ENCODE data around the gene FAM177B.
A peak's percentile ranks its signal among the peaks of the same experiment; 100 is the strongest.

FAM177B gene

DNA sequence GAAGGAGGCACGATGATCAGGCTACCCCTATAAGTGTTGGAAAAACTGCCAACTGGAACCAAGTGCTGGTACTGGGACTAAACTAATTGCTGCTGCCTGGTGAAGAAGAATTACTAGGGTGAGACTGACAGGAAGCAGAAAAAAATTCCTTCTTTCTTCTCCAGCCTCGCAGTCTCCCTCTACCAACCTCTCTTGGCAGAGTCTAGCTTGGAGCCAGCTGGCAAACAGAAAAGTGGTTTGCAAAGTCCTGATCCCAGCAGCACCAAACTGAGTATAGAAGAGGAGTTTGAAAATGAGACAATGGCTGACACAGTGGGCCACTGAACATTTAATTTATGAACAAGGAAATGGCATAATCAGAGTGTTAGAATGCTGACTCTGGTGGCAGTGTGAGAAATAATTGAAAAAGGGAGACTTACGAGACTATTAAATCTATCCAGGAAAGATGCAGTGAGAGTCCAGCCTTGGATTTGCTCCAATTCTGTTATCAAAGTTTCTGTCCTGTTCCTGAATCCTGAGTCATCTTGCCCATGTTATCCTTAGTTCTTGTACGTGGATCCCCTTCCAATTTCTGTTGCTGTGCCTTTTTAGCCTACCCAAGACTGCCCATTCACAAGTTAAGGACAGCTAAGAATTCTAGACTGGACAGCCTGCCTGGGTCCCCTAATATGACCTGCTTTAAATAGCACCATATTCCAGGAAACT, 54.2 kb downstream of the FAM177B start:
- peak; percentile 31; the same call in 2 of the 3 replicates for ATAC-seq
- TF ChIP-seq ZFP30 (CRISPR knock-in tag; IDR thresholded peaks at IDR 0.05), result no peak
- TF ChIP-seq, protein P1, sequence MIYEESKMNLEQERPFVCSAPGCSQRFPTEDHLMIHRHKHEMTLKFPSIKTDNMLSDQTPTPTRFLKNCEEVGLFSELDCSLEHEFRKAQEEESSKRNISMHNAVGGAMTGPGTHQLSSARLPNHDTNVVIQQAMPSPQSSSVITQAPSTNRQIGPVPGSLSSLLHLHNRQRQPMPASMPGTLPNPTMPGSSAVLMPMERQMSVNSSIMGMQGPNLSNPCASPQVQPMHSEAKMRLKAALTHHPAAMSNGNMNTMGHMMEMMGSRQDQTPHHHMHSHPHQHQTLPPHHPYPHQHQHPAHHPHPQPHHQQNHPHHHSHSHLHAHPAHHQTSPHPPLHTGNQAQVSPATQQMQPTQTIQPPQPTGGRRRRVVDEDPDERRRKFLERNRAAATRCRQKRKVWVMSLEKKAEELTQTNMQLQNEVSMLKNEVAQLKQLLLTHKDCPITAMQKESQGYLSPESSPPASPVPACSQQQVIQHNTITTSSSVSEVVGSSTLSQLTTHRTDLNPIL (CRISPR knock-in tag; IDR thresholded peaks at IDR 0.05; ENCODE audit: low read depth), result no peak
- TF ChIP-seq, protein P2, sequence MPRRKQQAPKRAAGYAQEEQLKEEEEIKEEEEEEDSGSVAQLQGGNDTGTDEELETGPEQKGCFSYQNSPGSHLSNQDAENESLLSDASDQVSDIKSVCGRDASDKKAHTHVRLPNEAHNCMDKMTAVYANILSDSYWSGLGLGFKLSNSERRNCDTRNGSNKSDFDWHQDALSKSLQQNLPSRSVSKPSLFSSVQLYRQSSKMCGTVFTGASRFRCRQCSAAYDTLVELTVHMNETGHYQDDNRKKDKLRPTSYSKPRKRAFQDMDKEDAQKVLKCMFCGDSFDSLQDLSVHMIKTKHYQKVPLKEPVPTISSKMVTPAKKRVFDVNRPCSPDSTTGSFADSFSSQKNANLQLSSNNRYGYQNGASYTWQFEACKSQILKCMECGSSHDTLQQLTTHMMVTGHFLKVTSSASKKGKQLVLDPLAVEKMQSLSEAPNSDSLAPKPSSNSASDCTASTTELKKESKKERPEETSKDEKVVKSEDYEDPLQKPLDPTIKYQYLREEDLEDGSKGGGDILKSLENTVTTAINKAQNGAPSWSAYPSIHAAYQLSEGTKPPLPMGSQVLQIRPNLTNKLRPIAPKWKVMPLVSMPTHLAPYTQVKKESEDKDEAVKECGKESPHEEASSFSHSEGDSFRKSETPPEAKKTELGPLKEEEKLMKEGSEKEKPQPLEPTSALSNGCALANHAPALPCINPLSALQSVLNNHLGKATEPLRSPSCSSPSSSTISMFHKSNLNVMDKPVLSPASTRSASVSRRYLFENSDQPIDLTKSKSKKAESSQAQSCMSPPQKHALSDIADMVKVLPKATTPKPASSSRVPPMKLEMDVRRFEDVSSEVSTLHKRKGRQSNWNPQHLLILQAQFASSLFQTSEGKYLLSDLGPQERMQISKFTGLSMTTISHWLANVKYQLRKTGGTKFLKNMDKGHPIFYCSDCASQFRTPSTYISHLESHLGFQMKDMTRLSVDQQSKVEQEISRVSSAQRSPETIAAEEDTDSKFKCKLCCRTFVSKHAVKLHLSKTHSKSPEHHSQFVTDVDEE (CRISPR knock-in tag; IDR thresholded peaks at IDR 0.05), result no peak
- no peak for TF ChIP-seq ZC3H10 (CRISPR knock-in tag; IDR thresholded peaks at IDR 0.05)
- TF ChIP-seq ESRRG (CRISPR knock-in tag; IDR thresholded peaks at IDR 0.05), result no peak
- TF ChIP-seq OSR1 (CRISPR knock-in tag; IDR thresholded peaks at IDR 0.05), result no peak
- no peak for TF ChIP-seq ZFP3 (CRISPR knock-in tag; IDR thresholded peaks at IDR 0.05)
- TF ChIP-seq, protein P3, sequence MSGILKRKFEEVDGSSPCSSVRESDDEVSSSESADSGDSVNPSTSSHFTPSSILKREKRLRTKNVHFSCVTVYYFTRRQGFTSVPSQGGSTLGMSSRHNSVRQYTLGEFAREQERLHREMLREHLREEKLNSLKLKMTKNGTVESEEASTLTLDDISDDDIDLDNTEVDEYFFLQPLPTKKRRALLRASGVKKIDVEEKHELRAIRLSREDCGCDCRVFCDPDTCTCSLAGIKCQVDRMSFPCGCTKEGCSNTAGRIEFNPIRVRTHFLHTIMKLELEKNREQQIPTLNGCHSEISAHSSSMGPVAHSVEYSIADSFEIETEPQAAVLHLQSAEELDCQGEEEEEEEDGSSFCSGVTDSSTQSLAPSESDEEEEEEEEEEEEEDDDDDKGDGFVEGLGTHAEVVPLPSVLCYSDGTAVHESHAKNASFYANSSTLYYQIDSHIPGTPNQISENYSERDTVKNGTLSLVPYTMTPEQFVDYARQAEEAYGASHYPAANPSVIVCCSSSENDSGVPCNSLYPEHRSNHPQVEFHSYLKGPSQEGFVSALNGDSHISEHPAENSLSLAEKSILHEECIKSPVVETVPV (CRISPR knock-in tag; IDR thresholded peaks at IDR 0.05), result no peak
- no peak for TF ChIP-seq PPARA (CRISPR knock-in tag; IDR thresholded peaks at IDR 0.05; ENCODE audit: borderline replicate concordance)
- TF ChIP-seq TOX (CRISPR knock-in tag; IDR thresholded peaks at IDR 0.05; ENCODE audit: borderline replicate concordance), result no peak
- no peak for TF ChIP-seq ZNF565 (CRISPR knock-in tag; conservative IDR thresholded peaks at IDR 0.05; ENCODE audit: low read depth)
- no peak for TF ChIP-seq RARB (CRISPR knock-in tag; IDR thresholded peaks at IDR 0.05)
- no peak for TF ChIP-seq TCF4 (CRISPR knock-in tag; IDR thresholded peaks at IDR 0.05; ENCODE audit: borderline replicate concordance)
- TF ChIP-seq, protein P4, sequence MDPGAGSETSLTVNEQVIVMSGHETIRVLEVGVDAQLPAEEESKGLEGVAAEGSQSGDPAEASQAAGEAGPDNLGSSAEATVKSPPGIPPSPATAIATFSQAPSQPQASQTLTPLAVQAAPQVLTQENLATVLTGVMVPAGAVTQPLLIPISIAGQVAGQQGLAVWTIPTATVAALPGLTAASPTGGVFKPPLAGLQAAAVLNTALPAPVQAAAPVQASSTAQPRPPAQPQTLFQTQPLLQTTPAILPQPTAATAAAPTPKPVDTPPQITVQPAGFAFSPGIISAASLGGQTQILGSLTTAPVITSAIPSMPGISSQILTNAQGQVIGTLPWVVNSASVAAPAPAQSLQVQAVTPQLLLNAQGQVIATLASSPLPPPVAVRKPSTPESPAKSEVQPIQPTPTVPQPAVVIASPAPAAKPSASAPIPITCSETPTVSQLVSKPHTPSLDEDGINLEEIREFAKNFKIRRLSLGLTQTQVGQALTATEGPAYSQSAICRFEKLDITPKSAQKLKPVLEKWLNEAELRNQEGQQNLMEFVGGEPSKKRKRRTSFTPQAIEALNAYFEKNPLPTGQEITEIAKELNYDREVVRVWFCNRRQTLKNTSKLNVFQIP (CRISPR knock-in tag; IDR thresholded peaks at IDR 0.05; ENCODE audit: borderline replicate concordance, low read depth), result no peak
- TF ChIP-seq SNAI2 (CRISPR knock-in tag; IDR thresholded peaks at IDR 0.05), result no peak
- TF ChIP-seq ISL1 (CRISPR knock-in tag; IDR thresholded peaks at IDR 0.05), result no peak

DNA sequence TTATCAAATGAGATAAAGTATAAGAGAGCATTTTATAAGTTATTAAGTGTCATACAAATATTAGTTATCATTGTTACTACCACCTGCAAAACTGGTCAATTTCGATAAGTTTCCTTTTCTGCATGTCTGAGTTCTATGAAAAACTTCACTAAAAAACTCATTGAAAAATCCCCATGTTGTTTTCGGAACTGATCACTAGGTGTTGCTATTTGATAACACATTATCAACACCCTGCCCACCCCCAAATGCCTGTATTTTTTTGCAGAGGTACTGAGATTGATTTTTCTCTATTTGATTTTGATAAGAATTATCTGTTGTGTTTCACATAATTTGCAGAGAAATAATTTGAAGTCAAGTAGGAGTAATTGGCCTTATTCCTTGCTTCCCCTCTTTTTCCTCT, 55.7 kb downstream of the FAM177B start:
- peak; percentile 61 for ATAC-seq
- TF ChIP-seq, protein P3 (CRISPR knock-in tag; IDR thresholded peaks at IDR 0.05), result no peak
- TF ChIP-seq, protein P4 (CRISPR knock-in tag; IDR thresholded peaks at IDR 0.05; ENCODE audit: borderline replicate concordance, low read depth), result no peak
- TF ChIP-seq ZC3H10 (CRISPR knock-in tag; IDR thresholded peaks at IDR 0.05) (no peak), TCF4 (CRISPR knock-in tag; IDR thresholded peaks at IDR 0.05; ENCODE audit: borderline replicate concordance) (no peak), PPARA (CRISPR knock-in tag; IDR thresholded peaks at IDR 0.05; ENCODE audit: borderline replicate concordance) (no peak), RARB (CRISPR knock-in tag; IDR thresholded peaks at IDR 0.05) (no peak), ZFP30 (CRISPR knock-in tag; IDR thresholded peaks at IDR 0.05) (no peak), ZNF70 (CRISPR knock-in tag; IDR thresholded peaks at IDR 0.05) (no peak), ZFP3 (CRISPR knock-in tag; IDR thresholded peaks at IDR 0.05) (no peak)

Measured in SK-N-SH treated with all-trans-retinoic acid at 6 μM for 48 hours (cell line).